Stimulated activated naive CD8-positive, alpha-beta T cell treated with anti-CD3 and anti-CD28 coated beads, Interleukin-15, amount 100 ng/mL, for 72 hours (primary cell): ENCODE measurements around the gene MSTN.
"Not testable (repeated sequence)": the region's sequence is repeated elsewhere in the genome, so short reads cannot be mapped to it uniquely, and the experiment has no call there.

Experiments used
- ATAC-seq: fragments of 150-1000 bp; cut with Tn5 transposase; 2 replicates; pipeline ENCODE4 v1.10.0; 2021; ENCODE audit warnings: mild to moderate bottlenecking, moderate library complexity
- DNase-seq, 2 donors: peaks; one replicate each; pipeline ENCODE4 v3.0.0; 2021 to 2022
- H3K27ac Mint-ChIP-seq, 2 donors: one replicate each; pipeline ENCODE4 v1.8.0; 2022; ENCODE audit warnings: mild to moderate bottlenecking in 2 of 2, mixed read lengths in 2 of 2, moderate library complexity in 2 of 2
- H3K27me3 Mint-ChIP-seq: one replicate; pipeline ENCODE4 v1.8.0; 2022; ENCODE audit warnings: mixed read lengths
- H3K4me1 Mint-ChIP-seq: one replicate; pipeline ENCODE4 v1.8.0; 2022; ENCODE audit warnings: mild to moderate bottlenecking, mixed read lengths
- H3K4me3 Mint-ChIP-seq, 2 donors: one replicate each; pipeline ENCODE4 v1.8.0; 2022; ENCODE audit warnings: mild to moderate bottlenecking in 2 of 2, mixed read lengths in 2 of 2, moderate library complexity in 1 of 2
- H3K9me3 Mint-ChIP-seq, 2 donors: one replicate each; pipeline ENCODE4 v1.8.0; 2022; ENCODE audit warnings: mixed read lengths in 2 of 2

The MSTN gene

GRCh38 chr2:190034417-190034816, 28.1 kb downstream of the MSTN start:
- not testable (repeated sequence) for DNase-seq, H3K4me3 Mint-ChIP-seq, ATAC-seq, H3K9me3 Mint-ChIP-seq, H3K27ac Mint-ChIP-seq, H3K4me1 Mint-ChIP-seq
- H3K27me3 Mint-ChIP-seq = peaks cover 12% of the 10 kb centered on the region

- peaks cover 22% of the 10 kb centered on the region for H3K27me3 Mint-ChIP-seq
- no peak overlapping the region for H3K27ac Mint-ChIP-seq
- H3K4me1 Mint-ChIP-seq = no peaks in the 10 kb centered on the region
- ATAC-seq (no peak), DNase-seq (no peak)
- H3K9me3 Mint-ChIP-seq = no peaks in the 10 kb centered on the region
- H3K4me3 Mint-ChIP-seq = no peak overlapping the region
Observed at GRCh38 chr2:190031969-190032618, 30.4 kb downstream of the MSTN start.

GRCh38 chr2:190023860-190024259, 38.7 kb downstream of the MSTN start:
- H3K9me3 Mint-ChIP-seq = peaks cover 0 to 2% of the 10 kb centered on the region in 2 donors
- DNase-seq (peak in 1 of 2 donors; percentile 3), ATAC-seq (peak; percentile 57)
- H3K27ac Mint-ChIP-seq = no peak overlapping the region
- H3K4me3 Mint-ChIP-seq = no peak overlapping the region
- no peaks in the 10 kb centered on the region for H3K4me1 Mint-ChIP-seq
- peaks cover 14% of the 10 kb centered on the region for H3K27me3 Mint-ChIP-seq

GRCh38 chr2:190020720-190021119, 41.8 kb downstream of the MSTN start:
- H3K27me3 Mint-ChIP-seq = peaks cover 7% of the 10 kb centered on the region
- no peak for DNase-seq
- no peak overlapping the region for H3K4me3 Mint-ChIP-seq
- H3K9me3 Mint-ChIP-seq = peaks cover 18 to 28% of the 10 kb centered on the region in 2 donors
- no peak overlapping the region for H3K27ac Mint-ChIP-seq
- no peaks in the 10 kb centered on the region for H3K4me1 Mint-ChIP-seq
- no peak for ATAC-seq

GRCh38 chr2:190017837-190018236, 44.7 kb downstream of the MSTN start:
- ATAC-seq = no peak
- no peak overlapping the region for H3K4me3 Mint-ChIP-seq
- peaks cover 14% of the 10 kb centered on the region for H3K27me3 Mint-ChIP-seq
- H3K27ac Mint-ChIP-seq = no peak overlapping the region
- no peaks in the 10 kb centered on the region for H3K4me1 Mint-ChIP-seq
- H3K9me3 Mint-ChIP-seq = peaks cover 21 to 40% of the 10 kb centered on the region in 2 donors
- no peak for DNase-seq

GRCh38 chr2:190015969-190016368, 46.6 kb downstream of the MSTN start:
- not testable (repeated sequence) for H3K4me3 Mint-ChIP-seq, DNase-seq, H3K27ac Mint-ChIP-seq, H3K27me3 Mint-ChIP-seq, H3K4me1 Mint-ChIP-seq, ATAC-seq
- H3K9me3 Mint-ChIP-seq = peaks cover 21 to 40% of the 10 kb centered on the region in 2 donors
